Activated B cell treated with CpG ODN at 0.5 μM for 24 hours (primary cell): ENCODE measurements around the gene ROMO1. TPM values are rescaled to one million over a fixed set of nuclear protein-coding genes. Genes with fewer than 3 reads are reported as not detected.
"Not testable (repeated sequence)": the region's sequence is repeated elsewhere in the genome, so short reads cannot be mapped to it uniquely, and the experiment has no call there.

Experiments used
- ATAC-seq: fragments of 200-7000 bp; cut with Tn5 transposase; one replicate; pipeline ENCODE4 v1.10.0; 2021; ENCODE audit warnings: low read depth, mild to moderate bottlenecking, moderate library complexity
- CTCF ChIA-PET: fragments of 350-600 bp; sonication (Branson Sonifier 250); formaldehyde crosslinking; loops from one replicate; lab custom pipeline; 2021; ENCODE audit warnings: antibody characterized with exemption; lab: Charles Lee
- POLR2A ChIA-PET: fragments of 350-600 bp; sonication (Branson Sonifier 250); formaldehyde crosslinking; loops from one replicate; lab custom pipeline; 2021; ENCODE audit warnings: antibody characterized with exemption; lab: Charles Lee
- DNase-seq: peaks from one replicate; pipeline ENCODE4 v3.0.0; 2022
- H3K27ac Mint-ChIP-seq: one replicate; pipeline ENCODE4 v1.8.0; 2020; ENCODE audit warnings: mixed read lengths
- H3K27me3 Mint-ChIP-seq: one replicate; pipeline ENCODE4 v1.8.0; 2021; ENCODE audit warnings: mixed read lengths
- H3K36me3 Mint-ChIP-seq: one replicate; pipeline ENCODE4 v1.8.0; 2021; ENCODE audit warnings: low read depth, mixed read lengths
- H3K4me1 Mint-ChIP-seq: one replicate; pipeline ENCODE4 v1.8.0; 2021; ENCODE audit warnings: mixed read lengths
- H3K4me3 Mint-ChIP-seq: one replicate; pipeline ENCODE4 v1.8.0; 2020; ENCODE audit warnings: mild to moderate bottlenecking, mixed read lengths
- H3K9me3 Mint-ChIP-seq: one replicate; pipeline ENCODE4 v1.8.0; 2020; ENCODE audit warnings: mixed read lengths
- CTCF ChIP-seq: fragments of 200-600 bp; IDR thresholded peaks from one replicate; pipeline ENCODE4 v1.8.0; 2022; ENCODE audit warnings: antibody characterized with exemption, mild to moderate bottlenecking
- intact Hi-C: fragments of 100-400 bp; cut with micrococcal nuclease; formaldehyde crosslinking; loops from one replicate; pipeline ENCODE4 v1.15.1; 2024
- total RNA-seq: library from RNA; stranded (reverse); gene quantifications from 2 replicates; pipeline ENCODE4 v1.2.3, GENCODE V29; 2022

The ROMO1 gene
- total RNA-seq, 1 donor from 2014 or later: 96.8 TPM

GRCh38 chr20:35702824-35703695 lies 3.9 kb downstream of the ROMO1 start:
- ChIA-PET POLR2A (interaction anchor here (0.6 to 2.0 kb wide), 8 partner anchors 26 to 1970 kb away, joined by 3 to 11 read pairs (median 4); partner anchors contain the start of genes CPNE1, RBM12 and RBM39), CTCF (interaction anchor here (0.6 kb wide), 1 partner anchor 166 kb away, joined by 3 read pairs; no protein-coding TSS in a partner anchor)
- intact Hi-C loops: no loop called here
- no peak for DNase-seq
- Mint-ChIP-seq H3K27ac (no peak overlapping the region), H3K9me3 (no peaks in the 10 kb centered on the region), H3K27me3 (no peaks in the 10 kb centered on the region), H3K4me1 (peaks cover 18% of the 10 kb centered on the region), H3K4me3 (no peak overlapping the region), H3K36me3 (peaks cover 75% of the 10 kb centered on the region)
- no peak for ATAC-seq
- TF ChIP-seq CTCF: no peak

GRCh38 chr20:35704514-35705261 lies 5.5 kb downstream of the ROMO1 start:
- no peak overlapping the region for H3K4me3 Mint-ChIP-seq
- CTCF ChIA-PET: interaction anchor here (1.4 kb wide), 1 partner anchor 226 kb away, joined by 3 read pairs; no protein-coding TSS in a partner anchor
- no peak for TF ChIP-seq CTCF
- peaks cover 75% of the 10 kb centered on the region for H3K36me3 Mint-ChIP-seq
- POLR2A ChIA-PET: interaction anchor here (0.5 to 2.0 kb wide), 4 partner anchors 17 to 86 kb away, joined by 3 to 9 read pairs (median 4); partner anchors contain the start of genes CPNE1 and RBM12
- H3K27ac Mint-ChIP-seq: no peak overlapping the region
- DNase-seq (no peak), ATAC-seq (no peak)
- intact Hi-C loops: no loop called here
- H3K4me1 Mint-ChIP-seq: peaks cover 15% of the 10 kb centered on the region
- no peaks in the 10 kb centered on the region for H3K9me3 Mint-ChIP-seq
- H3K27me3 Mint-ChIP-seq: no peaks in the 10 kb centered on the region

- H3K4me1 Mint-ChIP-seq: peaks cover 10% of the 10 kb centered on the region
- H3K36me3 Mint-ChIP-seq: peaks cover 81% of the 10 kb centered on the region
- H3K27ac Mint-ChIP-seq, ATAC-seq, H3K4me3 Mint-ChIP-seq, H3K27me3 Mint-ChIP-seq, CTCF ChIA-PET, H3K9me3 Mint-ChIP-seq, intact Hi-C loops, DNase-seq: not testable (repeated sequence)
- POLR2A ChIA-PET: interaction anchor here (0.6 to 1.2 kb wide), 2 partner anchors 87 to 118 kb away, joined by 4 to 7 read pairs; no protein-coding TSS in a partner anchor
Observed at GRCh38 chr20:35705894-35706293, 6.7 kb downstream of the ROMO1 start.

- Mint-ChIP-seq H3K4me1 (peaks cover 19% of the 10 kb centered on the region), H3K36me3 (peaks cover 87% of the 10 kb centered on the region)
- intact Hi-C loops: loop anchor here (1.0 kb wide), 1 partner anchor 8 kb away; the partner anchor contains the start of genes NFS1 and ROMO1
- H3K27me3 Mint-ChIP-seq, ATAC-seq, H3K27ac Mint-ChIP-seq, H3K9me3 Mint-ChIP-seq, H3K4me3 Mint-ChIP-seq, CTCF ChIA-PET, DNase-seq: not testable (repeated sequence)
- POLR2A ChIA-PET: interaction anchor here (1.2 kb wide), 1 partner anchor 11 kb away, joined by 5 read pairs; no protein-coding TSS in a partner anchor
Observed at GRCh38 chr20:35706591-35707529, 7.7 kb downstream of the ROMO1 start.

- Mint-ChIP-seq H3K4me3 (no peak overlapping the region), H3K27ac (no peak overlapping the region), H3K36me3 (peaks cover 84% of the 10 kb centered on the region), H3K4me1 (peaks cover 26% of the 10 kb centered on the region), H3K27me3 (no peaks in the 10 kb centered on the region), H3K9me3 (no peaks in the 10 kb centered on the region)
- DNase-seq (no peak), ATAC-seq (no peak)
- no peak for TF ChIP-seq CTCF
- ChIA-PET POLR2A (no interaction called here), CTCF (no interaction called here)
- intact Hi-C loops: loop anchor here (2.0 kb wide), 1 partner anchor 26 kb away; no protein-coding TSS in a partner anchor
Observed at GRCh38 chr20:35708502-35708901, 9.3 kb downstream of the ROMO1 start.
